GM12878 (cell line): Measurements from ENCODE around the gene HTR2B. TPM values are rescaled to one million over a fixed set of nuclear protein-coding genes. Genes with fewer than 3 reads are reported as not detected.

ENCODE experiments used
- ATAC-seq: fragments of 200-7000 bp; cut with Tn5 transposase; 3 replicates; pipeline ENCODE4 v1.9.1; 2020; ENCODE audit warnings: mild to moderate bottlenecking, moderate library complexity
- Bru-seq: library from RNA; stranded (reverse); fragments of 400-500 nt; gene quantifications from one replicate; lab custom pipeline; 2021; lab: Mats Ljungman, UMichigan
- BruChase-seq, 2 experiments: library from RNA; stranded (reverse); fragments of 400-500 nt; gene quantifications; one replicate each; lab custom pipeline; 2021; lab: Mats Ljungman, UMichigan
- BruUV-seq: library from RNA; stranded (reverse); fragments of 400-500 nt; replicated peaks from 2 replicates; lab custom pipeline; 2021; lab: Mats Ljungman, UMichigan
- CTCF ChIA-PET: fragments of 300-600 bp; sonication (Branson Sonifier 250); formaldehyde crosslinking; extraction: SDS; loops from one replicate; lab custom pipeline; 2021; ENCODE audit warnings: inconsistent platforms; lab: Yijun Ruan, JAX
- POLR2A ChIA-PET: fragments of 350-600 bp; formaldehyde crosslinking; extraction: SDS; loops from one replicate; lab custom pipeline; 2021; ENCODE audit warnings: inconsistent platforms; lab: Charles Lee
- RAD21 ChIA-PET: fragments of 300-600 bp; sonication (Branson Sonifier 250); formaldehyde crosslinking; loops from one replicate; lab custom pipeline; 2023; ENCODE audit warnings: antibody characterized with exemption; ENCODE audit not compliant: unreplicated experiment; lab: Charles Lee
- SMC1A ChIA-PET: fragments of 300-600 bp; sonication (Branson Sonifier 250); formaldehyde crosslinking; loops from one replicate; lab custom pipeline; 2023; ENCODE audit not compliant: unreplicated experiment, uncharacterized antibody; lab: Charles Lee
- DNase-seq: peaks from one replicate; pipeline ENCODE4 v3.0.0-alpha.2; 2011; ENCODE audit warnings: low read depth, low spot score
- FAIRE-seq: peaks from 3 replicates; lab custom pipeline; 2011; peaks lifted over from hg19 to GRCh38; lab: Jason Lieb, UNC
- H2AFZ ChIP-seq: 2 replicates; pipeline ENCODE4 v1.6.0; 2011; ENCODE audit warnings: low read depth, low read length, control low read depth; ENCODE audit not compliant: control insufficient read depth
- H3K27ac ChIP-seq: 2 replicates; pipeline ENCODE4 v1.5.1; 2011; ENCODE audit warnings: control low read depth; ENCODE audit not compliant: control insufficient read depth, insufficient read depth
- H3K27me3 ChIP-seq, 2 experiments: replicated peaks in 1 of 2; 2 replicates each; pipeline versions ENCODE4 v1.6.0 to v1.6.1; 2011; ENCODE audit warnings: low read length in 1 of 2; ENCODE audit not compliant: control insufficient read depth in 2 of 2, insufficient read depth in 2 of 2
- H3K36me3 ChIP-seq, 2 experiments: 2 replicates each; pipeline ENCODE4 v1.5.1; 2011; ENCODE audit warnings: low read length in 1 of 2; ENCODE audit not compliant: control insufficient read depth in 2 of 2, insufficient read depth in 2 of 2
- H3K4me1 ChIP-seq: 2 replicates; pipeline ENCODE4 v1.6.1; 2011; ENCODE audit warnings: mild to moderate bottlenecking, low read length, moderate library complexity, mixed read lengths; ENCODE audit not compliant: control insufficient read depth, insufficient read depth
- H3K4me2 ChIP-seq: 2 replicates; pipeline ENCODE4 v1.6.0; 2011; ENCODE audit warnings: control low read depth; ENCODE audit not compliant: control insufficient read depth, insufficient read depth
- H3K4me3 ChIP-seq: fragments of 200-600 bp; sonication (generic); 2 replicates; pipeline ENCODE4 v1.5.1; 2016
- H3K79me2 ChIP-seq: 2 replicates; pipeline ENCODE4 v1.6.0; 2011; ENCODE audit warnings: low read length; ENCODE audit not compliant: control insufficient read depth, insufficient read depth
- H3K9ac ChIP-seq: 2 replicates; pipeline ENCODE4 v1.8.0; 2011; ENCODE audit warnings: low read length, control low read depth, mixed read lengths; ENCODE audit not compliant: control insufficient read depth, insufficient read depth
- H3K9me3 ChIP-seq: replicated peaks from 3 replicates; pipeline ENCODE4 v1.5.1; 2011; ENCODE audit warnings: mild to moderate bottlenecking, low read length; ENCODE audit not compliant: control insufficient read depth, insufficient read depth
- H4K20me1 ChIP-seq: 2 replicates; pipeline ENCODE4 v1.6.0; 2011; ENCODE audit not compliant: control insufficient read depth, insufficient read depth
- HDAC6 ChIP-seq: fragments of 200-600 bp; sonication (generic); IDR thresholded peaks from one replicate; pipeline ENCODE4 v1.8.0; 2017; ENCODE audit warnings: antibody characterized with exemption; ENCODE audit not compliant: unreplicated experiment
- JUNB ChIP-seq: IDR thresholded peaks from 2 replicates; pipeline ENCODE4 v1.6.1; 2016; ENCODE audit warnings: antibody characterized with exemption, mild to moderate bottlenecking
- WGBS: methylation state at CpG from one replicate; pipeline ENCODE4 v1.1.6; 2016; ENCODE audit warnings: low lambda C conversion rate; ENCODE audit not compliant: insufficient replicate concordance, insufficient coverage; ENCODE audit errors: missing lambda C conversion rate; 5-methylcytosine and 5-hydroxymethylcytosine counted together
- in situ Hi-C: fragments of 300-500 bp; cut with MboI; formaldehyde crosslinking; loops from 9 replicates; pipeline ENCODE4 v1.14.3; 2018; ENCODE audit warnings: mixed read lengths
- intact Hi-C: fragments of 100-400 bp; cut with micrococcal nuclease; formaldehyde crosslinking; loops from one replicate; pipeline ENCODE4 v1.14.2; 2022; ENCODE audit not compliant: unreplicated experiment
- long read RNA-seq, 2 experiments: library from polyadenylated mRNA; unstranded; transcript quantifications; one replicate each; pipeline ENCODE4 v2.0.0, GENCODE V29; 2019 to 2020
- polyA minus RNA-seq, 3 experiments: library from RNA; depleted of rRNA, polyadenylated mRNA; stranded (reverse); fragments of >200 nt; gene quantifications; 2 replicates each; pipeline ENCODE4 v1.2.3, GENCODE V29; 2011
- polyA plus RNA-seq, 11 experiments: library from polyadenylated mRNA; depleted of rRNA in 4 of 11; unstranded in 6 of 11; stranded (reverse) in 5 of 11; fragments of >200 nt; fragmentation: Nextera tagmentation in 4 of 11; fragmentation: Illumina TruSeq in 1 of 11; extraction: Ambion mirVana in 4 of 11; extraction: Trizol in 1 of 11; gene quantifications; 1 replicate in 1 of 11; 2 replicates in 10 of 11; pipeline versions ENCODE4 v1.2.1 to v1.2.3, GENCODE V29; 2011 to 2016; ENCODE audit warnings: inconsistent platforms in 2 of 11, missing spikeins in 2 of 11, low read depth in 1 of 11
- total RNA-seq, 4 experiments: library from RNA; depleted of rRNA in 3 of 4; stranded (reverse); fragments of >200 nt in 3 of 4; fragmentation: Illumina TruSeq in 1 of 4; extraction: Trizol in 1 of 4; gene quantifications; 2 replicates each; pipeline versions ENCODE4 v1.2.1 to v1.2.3, GENCODE V29; 2013 to 2021

Gene HTR2B
- total RNA-seq (2013; cell fraction: nucleolus; rRNA removed) = not detected in 2 replicates
- total RNA-seq (2014; rRNA removed) (0.05 and 0.06 TPM in 2 replicates), total RNA-seq (2014; rRNA removed; fragmentation: Illumina TruSeq; extraction: Trizol) (0.13 and 0.23 TPM in 2 replicates), total RNA-seq (2021) (0.13 and 0.19 TPM in 2 replicates), polyA plus RNA-seq (2011; rRNA removed) (0.03 TPM in 1 of 2 replicates, not detected in the other), polyA plus RNA-seq (2014; fragmentation: Illumina TruSeq; extraction: Trizol) (0.14 and 0.16 TPM in 2 replicates), polyA plus RNA-seq (2014; fragmentation: Nextera tagmentation; extraction: Ambion mirVana) (under 1 TPM; 0.20 to 0.35 TPM), polyA plus RNA-seq (2014; rRNA removed) (0.10 and 0.15 TPM in 2 replicates), polyA plus RNA-seq (2016; fragmentation: Nextera tagmentation; extraction: Ambion mirVana) (1 to 10 TPM in 1 of 2 experiments, under 1 TPM in 1; 0.91 to 1.2 TPM), polyA minus RNA-seq (2011; rRNA and poly(A)+ RNA removed) (not detected in 2 replicates), Bru-seq, nascent RNA (percentile 21 among the genes with signal in this experiment), BruChase-seq, experiment 1, labeled RNA remaining after a 6-hour chase (not detected), BruChase-seq, experiment 2, labeled RNA remaining after a 2-hour chase (percentile 19 among the genes with signal in this experiment)
- not detected for polyA plus RNA-seq (2011; ENCODE audit: low read depth)
- polyA plus RNA-seq (2011; cell fraction: cytosol; rRNA removed) = 0.03 TPM in 1 of 2 replicates, not detected in the other
- polyA plus RNA-seq (2011; cell fraction: nucleus; rRNA removed) = 0.04 TPM in 1 of 2 replicates, not detected in the other
- polyA plus RNA-seq (2012) = 0.18 and 0.31 TPM in 2 replicates
- polyA minus RNA-seq (2011; cell fraction: cytosol; rRNA and poly(A)+ RNA removed) = not detected in 2 replicates
- not detected in 2 replicates for polyA minus RNA-seq (2011; cell fraction: nucleus; rRNA and poly(A)+ RNA removed)
- long read RNA-seq, experiment 1 = 0 reads
- long read RNA-seq, experiment 2 = 0 reads

GRCh38 chr2:231124838-231125568 is at the start of gene HTR2B:
Gene HTR2B (minus strand): TSS chr2:231125042. CDS start chr2:231123764, 1,278 bp downstream.
- Histone ChIP-seq H2AFZ (no peak within 1 kb of the TSS; the same call in 1 of the 2 replicates), H3K4me3 (no peak within 1 kb of the TSS; the same call in 1 of the 2 replicates), H3K27me3 (no peaks in the 10 kb centered on the region), H3K4me2 (peak within 1 kb of the TSS; percentile 1; the same call in 1 of the 2 replicates), H3K9me3 (no peaks in the 10 kb centered on the region), H3K9ac (no peak within 1 kb of the TSS), H3K79me2 (no peaks in the 10 kb centered on the region; the same call in 1 of the 2 replicates), H3K4me1 (peaks cover 11% of the 10 kb centered on the region), H3K27ac (peak within 1 kb of the TSS; percentile 6; the same call in 1 of the 2 replicates), H4K20me1 (no peaks in the 10 kb centered on the region), H3K36me3 (no peaks in the 10 kb centered on the region; a peak in 1 of 4 replicates)
- WGBS = 57% methylated on average over 5 of the region's 5 CpGs
- ChIA-PET POLR2A (interaction anchor here (0.5 to 0.7 kb wide), 3 partner anchors 9 to 837 kb away, joined by 3 to 5 read pairs (median 4); no protein-coding TSS in a partner anchor), RAD21 (interaction anchor here (1.1 to 1.6 kb wide), 3 partner anchors 21 to 102 kb away, joined by 5 read pairs; no protein-coding TSS in a partner anchor), CTCF (interaction anchor here (0.6 to 1.3 kb wide), 6 partner anchors 9 to 300 kb away, joined by 3 to 6 read pairs (median 3); no protein-coding TSS in a partner anchor), SMC1A (interaction anchor here (0.8 to 2.5 kb wide), 9 partner anchors 9 to 103 kb away, joined by 3 to 11 read pairs (median 5); no protein-coding TSS in a partner anchor)
- FAIRE-seq (no peak), ATAC-seq (no peak), DNase-seq (no peak)
- no TSS peak for BruUV-seq
- TF ChIP-seq JUNB = peak; percentile 32; the same call in 1 of the 2 replicates
- no peak for TF ChIP-seq HDAC6
- in situ Hi-C loops (no loop called here), intact Hi-C loops (no loop called here)
